T47D (cell line): ENCODE measurements around the gene MSL2.
"Not testable (repeated sequence)": the region's sequence is repeated elsewhere in the genome, so short reads cannot be mapped to it uniquely, and the experiment has no call there.

Experiments used
- DNase-seq, 2 experiments: peaks; one replicate each; pipeline versions ENCODE4 v3.0.0 to v3.0.0-alpha.2; 2011 to 2012; ENCODE audit warnings: low read depth in 1 of 2, low spot score in 1 of 2
- JUND ChIP-seq: IDR thresholded peaks from 2 replicates; pipeline ENCODE4 v1.6.1; 2012; ENCODE audit warnings: low read depth
- in situ Hi-C: cut with HindIII; loops from 2 replicates; pipeline ENCODE4 v1.10.0; 2016; ENCODE audit warnings: low sequenced_read_pairs, low pct_unique_long_range_greater_than_20kb

The MSL2 gene

GRCh38 chr3:136197159-136197793 lies 1.1 kb upstream of the MSL2 start:
- DNase-seq, result no peak
- TF ChIP-seq JUND, result no peak
- in situ Hi-C loops, result no loop called here

- TF ChIP-seq JUND, result no peak
- in situ Hi-C loops, result no loop called here
- peak; percentile 100 for DNase-seq
Measured at GRCh38 chr3:136196401-136197158, 445 bp upstream of the MSL2 start.

- TF ChIP-seq JUND, result no peak
- DNase-seq, result peak; percentile 61 to 70
- in situ Hi-C loops, result no loop called here
Measured at GRCh38 chr3:136195258-136196063, 674 bp downstream of the MSL2 start.

- no peak for TF ChIP-seq JUND
- peak; percentile 38 to 51 for DNase-seq
- in situ Hi-C loops, result no loop called here
Measured at GRCh38 chr3:136194409-136195257, 1.5 kb downstream of the MSL2 start.

GRCh38 chr3:136193278-136194054 lies 2.7 kb downstream of the MSL2 start:
- DNase-seq, result peak; percentile 38 to 51
- in situ Hi-C loops, result no loop called here
- no peak for TF ChIP-seq JUND

GRCh38 chr3:136192831-136193230 lies 3.3 kb downstream of the MSL2 start:
- no peak for DNase-seq
- in situ Hi-C loops, result no loop called here
- TF ChIP-seq JUND, result no peak

GRCh38 chr3:136192195-136192594 lies 3.9 kb downstream of the MSL2 start:
- in situ Hi-C loops, DNase-seq: not testable (repeated sequence)

- in situ Hi-C loops, result no loop called here
- no peak for TF ChIP-seq JUND
Measured at GRCh38 chr3:136189859-136190617, 6.1 kb downstream of the MSL2 start.

GRCh38 chr3:136189043-136189442 lies 7.1 kb downstream of the MSL2 start:
- no peak for TF ChIP-seq JUND
- in situ Hi-C loops, result no loop called here
- no peak for DNase-seq

More at GRCh38 chr3:136189859-136190617, 6.1 kb downstream of the MSL2 start:
- DNase-seq, result no peak

GRCh38 chr3:136187868-136188267 lies 8.3 kb downstream of the MSL2 start:
- no peak for TF ChIP-seq JUND
- in situ Hi-C loops, result no loop called here
- DNase-seq, result no peak

- in situ Hi-C loops, result no loop called here
- no peak for DNase-seq
- TF ChIP-seq JUND, result no peak
Measured at GRCh38 chr3:136186846-136187245, 9.3 kb downstream of the MSL2 start.
